GM12801 (cell line): ENCODE measurements around the gene BUB3.

Experiments used
- TF ChIP-seq, protein P1 (sequence below): IDR thresholded peaks from one replicate; pipeline ENCODE4 v1.5.1; 2011; ENCODE audit warnings: control low read depth; ENCODE audit not compliant: insufficient read length; ENCODE audit errors: extremely low read depth

The BUB3 gene

DNA sequence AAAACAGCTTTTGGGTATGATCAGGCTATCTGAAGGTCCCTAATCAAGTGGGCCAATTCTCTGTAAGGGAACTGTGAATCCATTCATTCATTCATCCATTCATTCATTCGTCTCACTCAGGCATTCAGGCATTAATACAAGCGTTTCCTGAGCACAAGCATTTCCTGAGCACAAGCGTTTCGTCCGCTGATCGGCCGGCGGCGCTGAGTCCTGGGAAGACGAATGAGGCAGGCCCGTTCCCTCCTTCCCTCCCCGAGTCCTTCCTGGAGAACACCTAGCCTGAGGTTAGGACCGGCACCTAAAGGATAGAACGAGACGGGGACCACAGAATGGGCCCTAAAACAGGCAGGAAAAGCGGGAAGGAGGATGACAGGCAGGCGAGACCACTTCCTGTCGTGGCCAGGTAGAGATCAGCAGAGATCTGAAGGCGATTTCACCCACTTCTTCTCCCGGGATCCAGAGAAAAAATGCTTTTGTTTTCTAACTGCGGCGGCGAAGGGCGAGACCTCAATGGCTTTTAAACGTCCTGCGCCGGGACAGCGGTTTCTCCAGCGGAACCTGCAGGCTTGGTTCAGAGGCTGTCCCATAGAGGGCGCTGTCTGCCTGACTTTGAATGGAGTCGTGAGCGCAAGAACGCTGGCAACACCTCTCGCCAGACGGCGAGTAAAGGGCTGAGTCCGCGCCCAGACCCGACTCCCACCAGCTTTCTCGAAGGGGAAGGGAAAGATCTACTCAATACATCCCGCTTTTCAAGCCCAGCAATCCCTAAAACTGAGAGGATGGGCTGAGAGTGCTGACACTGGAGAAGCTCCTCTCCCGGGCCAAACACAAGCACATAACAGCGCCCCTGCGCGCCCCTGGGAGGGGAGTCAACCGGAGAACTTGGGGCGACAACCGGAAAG lies 21.4 kb upstream of the BUB3 start:
- TF ChIP-seq, protein P1, sequence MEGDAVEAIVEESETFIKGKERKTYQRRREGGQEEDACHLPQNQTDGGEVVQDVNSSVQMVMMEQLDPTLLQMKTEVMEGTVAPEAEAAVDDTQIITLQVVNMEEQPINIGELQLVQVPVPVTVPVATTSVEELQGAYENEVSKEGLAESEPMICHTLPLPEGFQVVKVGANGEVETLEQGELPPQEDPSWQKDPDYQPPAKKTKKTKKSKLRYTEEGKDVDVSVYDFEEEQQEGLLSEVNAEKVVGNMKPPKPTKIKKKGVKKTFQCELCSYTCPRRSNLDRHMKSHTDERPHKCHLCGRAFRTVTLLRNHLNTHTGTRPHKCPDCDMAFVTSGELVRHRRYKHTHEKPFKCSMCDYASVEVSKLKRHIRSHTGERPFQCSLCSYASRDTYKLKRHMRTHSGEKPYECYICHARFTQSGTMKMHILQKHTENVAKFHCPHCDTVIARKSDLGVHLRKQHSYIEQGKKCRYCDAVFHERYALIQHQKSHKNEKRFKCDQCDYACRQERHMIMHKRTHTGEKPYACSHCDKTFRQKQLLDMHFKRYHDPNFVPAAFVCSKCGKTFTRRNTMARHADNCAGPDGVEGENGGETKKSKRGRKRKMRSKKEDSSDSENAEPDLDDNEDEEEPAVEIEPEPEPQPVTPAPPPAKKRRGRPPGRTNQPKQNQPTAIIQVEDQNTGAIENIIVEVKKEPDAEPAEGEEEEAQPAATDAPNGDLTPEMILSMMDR, result no peak

DNA sequence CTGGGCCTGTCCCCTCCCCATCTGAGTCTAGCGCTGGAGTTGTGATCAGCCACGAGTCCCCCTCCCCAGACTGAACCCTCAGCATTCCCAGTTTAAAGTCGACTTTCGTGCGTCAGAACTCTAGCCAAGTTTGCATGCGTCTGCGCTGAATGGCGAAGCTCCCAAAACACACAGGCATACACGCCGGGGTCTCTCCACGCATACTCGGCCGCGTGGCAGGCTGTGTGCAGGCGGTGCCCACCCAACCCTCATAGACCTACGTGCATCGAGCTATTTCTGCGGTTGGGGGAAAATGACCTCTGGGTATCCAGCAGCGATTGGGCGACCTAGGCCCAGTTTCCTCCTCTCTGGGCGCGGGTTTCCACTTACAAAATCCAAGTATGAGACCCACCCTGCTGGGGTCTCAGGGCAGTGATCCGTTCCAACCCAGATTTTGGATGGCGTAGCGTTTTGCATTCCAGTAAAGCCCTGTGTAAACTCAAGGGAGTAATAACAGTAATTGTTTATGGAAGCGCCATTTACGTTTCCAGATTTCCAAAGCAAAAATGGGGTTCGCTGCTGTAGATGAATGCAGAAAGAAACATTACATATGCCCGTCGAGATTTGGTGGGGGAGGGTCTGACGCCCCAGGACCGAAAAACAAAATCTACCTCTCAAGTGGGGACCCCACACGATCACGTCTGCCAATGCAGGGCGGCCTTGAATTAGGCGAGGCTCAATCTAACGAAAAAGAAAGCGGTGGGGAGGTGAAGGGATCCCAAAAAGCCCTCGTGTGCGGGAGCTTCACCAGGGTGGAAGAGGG lies 20.5 kb upstream of the BUB3 start:
- TF ChIP-seq, protein P1, result no peak

DNA sequence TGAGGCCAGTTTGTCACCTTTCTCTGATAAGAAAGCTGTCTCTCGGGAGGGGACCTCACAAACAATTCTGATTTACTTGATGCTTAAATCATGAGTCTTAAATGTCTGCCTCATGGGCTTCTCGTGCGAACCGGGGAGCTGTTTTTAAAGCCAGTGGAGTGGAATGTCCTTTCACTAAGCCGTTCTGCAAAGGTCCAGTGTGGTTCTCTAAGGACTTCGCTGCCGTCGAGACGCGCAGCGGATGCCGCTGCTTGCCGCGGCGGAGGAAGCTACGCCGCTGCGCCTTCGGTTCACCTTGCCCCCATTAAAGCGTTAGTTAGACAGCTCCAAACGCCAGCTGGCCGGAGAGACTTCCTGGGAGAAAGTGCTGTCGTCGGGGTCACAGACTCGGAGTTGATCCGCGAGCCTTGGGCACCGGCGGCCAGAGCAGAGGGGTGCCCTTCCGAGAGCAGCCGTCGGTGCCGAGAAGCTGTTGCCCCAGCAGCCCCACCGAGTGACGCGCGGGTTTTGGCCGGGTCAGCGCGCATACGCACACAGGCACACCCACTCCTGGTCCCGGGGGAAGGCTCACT lies 19.8 kb upstream of the BUB3 start:
- TF ChIP-seq, protein P1, result no peak

DNA sequence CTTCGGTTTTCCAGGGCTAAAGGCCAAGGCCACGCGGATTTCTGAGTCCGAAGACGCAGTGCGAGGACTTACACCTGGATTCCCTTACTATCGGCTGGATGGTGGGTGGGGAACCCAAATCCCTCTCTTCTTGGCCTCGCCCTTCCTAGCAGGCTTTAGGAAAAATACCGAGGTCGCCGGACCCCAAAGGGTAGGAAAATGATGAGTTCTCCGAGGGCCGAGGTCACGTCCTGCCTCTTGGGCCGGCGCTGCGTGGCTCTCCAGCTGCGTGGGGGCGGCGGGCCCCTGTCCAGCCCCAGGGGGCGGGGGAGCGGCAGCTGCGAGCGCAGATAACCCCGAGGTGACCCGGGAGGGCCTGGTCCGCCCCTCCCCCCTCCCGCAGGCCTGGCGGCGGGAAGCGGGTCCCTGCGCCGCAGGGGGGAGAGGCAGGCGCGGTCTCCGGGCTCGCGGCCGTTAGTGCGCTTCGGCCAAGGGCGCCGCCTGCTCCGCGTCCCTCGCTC lies 19.2 kb upstream of the BUB3 start:
- TF ChIP-seq, protein P1, result no peak

DNA sequence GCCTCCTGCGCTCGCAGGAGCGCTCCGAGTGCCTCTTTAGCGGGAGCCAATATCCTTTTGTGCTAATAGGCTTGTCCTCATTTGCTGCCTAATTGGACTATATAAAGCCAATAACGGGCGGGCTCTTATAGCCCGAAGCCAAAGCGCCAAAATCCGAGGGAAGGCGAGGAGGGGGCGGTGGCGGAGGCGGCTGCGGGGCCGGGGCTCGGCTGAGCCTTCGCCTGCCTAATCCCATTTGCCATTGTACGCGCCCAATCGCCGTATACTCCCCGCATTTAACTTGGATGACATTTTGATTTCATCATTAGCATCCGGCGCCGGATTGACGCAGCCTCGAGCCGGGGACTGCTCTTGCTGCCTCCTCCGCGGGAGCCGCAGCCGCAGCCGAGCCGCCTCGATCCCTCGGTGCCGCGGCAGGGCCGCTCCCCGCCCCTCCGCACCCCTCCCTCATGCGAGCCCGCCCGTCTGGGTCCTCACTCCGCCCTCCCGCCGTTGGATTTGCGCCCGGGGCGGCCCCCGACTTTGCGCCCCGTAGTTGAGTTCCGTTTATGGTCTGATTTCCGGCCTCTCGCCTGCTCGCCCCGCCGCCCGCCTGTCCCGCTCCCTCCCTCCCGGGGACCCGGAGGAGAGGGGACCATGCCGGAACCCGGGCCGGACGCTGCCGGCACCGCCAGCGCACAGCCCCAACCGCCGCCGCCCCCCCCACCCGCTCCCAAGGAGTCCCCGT lies 18.6 kb upstream of the BUB3 start, which contains the start of gene HMX3:
Gene HMX3, plus strand, starts transcription at position 556 of the 727 bp plus-strand sequence. Its CDS starts 81 bp downstream, at position 637.
- TF ChIP-seq, protein P1, result no peak

DNA sequence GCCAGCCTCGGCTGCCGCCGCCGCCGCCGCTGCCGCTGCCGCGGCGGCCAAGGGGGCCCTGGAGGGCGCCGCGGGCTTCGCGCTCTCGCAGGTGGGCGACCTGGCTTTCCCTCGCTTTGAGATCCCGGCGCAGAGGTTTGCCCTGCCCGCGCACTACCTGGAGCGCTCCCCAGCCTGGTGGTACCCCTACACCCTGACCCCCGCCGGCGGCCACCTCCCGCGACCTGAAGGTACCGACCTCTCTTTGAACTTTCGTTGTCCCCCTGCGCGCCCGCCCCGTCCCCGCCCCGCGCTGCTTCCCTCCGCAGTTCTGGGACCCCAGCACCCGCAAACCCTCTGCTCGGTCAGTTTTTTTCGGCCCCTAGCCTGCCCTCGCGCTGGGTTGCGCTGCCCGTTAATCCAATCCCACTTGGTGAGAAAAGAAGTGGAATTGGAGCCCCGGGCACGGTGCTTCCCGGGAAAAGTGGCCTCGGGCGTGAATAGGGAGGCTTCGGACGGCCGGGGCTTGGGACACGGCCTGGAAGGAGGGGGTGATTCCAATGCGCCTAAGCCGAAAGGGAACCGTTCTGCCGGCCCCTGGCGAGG lies 17.9 kb upstream of the BUB3 start:
- TF ChIP-seq, protein P1, result no peak
